HG03175 (cell line): ENCODE data around the gene BTBD16.

Source experiments
- ATAC-seq: cut with Tn5 transposase; IDR thresholded peaks from one replicate; pipeline ENCODE4 v1.9.1; 2021; ENCODE audit warnings: mild to moderate bottlenecking, moderate library complexity; ENCODE audit not compliant: unreplicated experiment

BTBD16 gene

DNA sequence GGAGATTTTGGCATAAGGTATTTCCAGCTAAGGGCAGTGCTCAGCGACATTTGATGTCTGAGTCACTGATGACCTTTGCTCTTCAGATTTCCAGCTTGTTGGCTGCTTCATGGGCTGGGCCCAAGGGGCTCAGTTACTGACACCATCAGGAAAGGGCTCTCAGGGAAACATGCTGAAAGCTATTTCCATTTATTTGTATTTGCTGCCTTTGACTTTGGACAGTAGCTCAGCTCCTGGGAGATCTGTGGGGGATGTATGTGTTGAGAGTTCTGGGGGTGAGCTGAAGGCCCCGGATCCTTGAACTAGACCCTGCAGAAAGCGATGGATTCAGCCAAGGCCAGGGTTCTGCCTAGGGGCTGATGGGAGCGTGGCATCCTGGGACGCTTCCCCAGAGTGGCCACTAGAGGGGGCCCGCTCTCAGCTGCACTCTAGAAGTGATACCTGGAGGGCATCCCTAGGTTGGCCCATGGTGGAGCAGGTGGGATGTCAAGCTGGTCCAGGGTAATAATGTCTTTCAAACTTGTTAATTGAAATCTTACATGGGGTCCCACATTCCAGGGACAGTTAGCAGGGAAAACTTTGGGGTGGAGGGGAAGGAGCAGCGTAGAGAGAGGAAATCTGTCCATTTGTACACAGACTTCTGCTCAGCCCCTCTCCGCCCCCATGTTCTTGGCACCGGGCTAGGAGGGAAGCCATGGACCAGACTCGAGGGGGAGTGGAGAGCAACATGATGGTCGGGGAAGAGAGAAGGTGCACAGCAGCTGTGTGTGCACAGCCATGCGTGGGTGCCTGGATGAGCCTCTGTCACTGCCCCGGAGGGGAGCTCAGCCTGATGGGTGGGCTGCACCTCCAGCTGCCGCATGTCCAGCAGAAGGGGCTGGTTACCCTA lies 3.0 kb upstream of the BTBD16 start:
- ATAC-seq, result peak; percentile 84

DNA sequence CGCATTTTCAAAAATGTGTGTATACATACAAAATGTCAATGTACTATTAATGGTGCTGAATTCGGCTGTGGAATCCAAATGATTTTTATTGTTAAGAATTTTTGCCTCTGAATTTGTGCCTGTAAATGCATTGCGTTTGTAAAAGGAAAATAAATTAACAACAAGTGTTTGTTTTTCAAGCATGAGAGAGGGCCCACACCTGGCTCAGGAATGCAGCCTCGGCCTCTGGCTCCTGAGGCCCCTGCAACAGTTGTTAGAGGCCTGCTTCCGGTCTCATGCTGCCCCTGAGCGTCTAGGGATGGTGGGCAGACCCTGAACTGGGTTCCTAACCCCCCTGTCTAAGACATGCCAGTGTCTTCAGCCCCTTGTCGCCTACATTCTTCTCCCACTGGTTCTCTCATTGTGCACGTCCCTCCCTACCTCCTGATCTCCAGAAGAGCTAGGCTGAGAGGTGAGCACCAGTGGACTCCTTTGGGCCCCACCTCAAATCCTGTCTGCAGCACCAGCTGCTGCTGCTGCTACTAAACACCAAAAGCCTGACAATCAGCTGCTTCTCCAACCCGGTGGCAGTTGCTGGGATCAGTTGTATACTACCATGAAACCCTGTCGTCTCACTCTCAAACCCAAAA lies 1.9 kb upstream of the BTBD16 start:
- ATAC-seq, result no peak

DNA sequence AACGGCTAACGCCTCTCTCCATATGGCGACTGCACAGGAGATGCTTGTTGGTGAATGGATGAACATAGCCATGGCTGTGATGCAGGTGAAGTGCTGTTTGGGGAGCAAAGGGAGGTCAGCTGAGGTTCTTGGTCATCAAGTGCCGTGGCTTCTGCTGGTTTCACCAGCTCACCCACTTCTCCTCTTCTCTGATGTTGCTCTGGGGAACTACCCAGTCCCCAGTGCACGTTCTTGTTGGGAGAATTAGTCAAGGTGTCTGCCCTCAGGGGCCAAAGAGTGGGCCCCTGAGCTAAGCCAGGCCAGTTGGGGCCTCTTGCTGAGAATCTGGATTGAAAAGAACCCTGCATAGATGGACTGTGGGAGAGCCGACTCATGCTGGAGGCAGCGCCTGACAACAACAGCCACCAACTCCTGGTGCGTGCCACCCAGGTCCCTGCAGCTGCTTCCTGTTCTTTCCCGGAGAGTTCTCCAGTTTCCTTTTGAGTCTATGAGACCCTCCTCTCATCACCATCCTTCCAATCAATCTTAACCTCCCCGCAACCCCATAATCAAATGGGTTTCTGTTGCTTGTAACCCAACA lies 3.0 kb downstream of the BTBD16 start:
- ATAC-seq, result no peak

DNA sequence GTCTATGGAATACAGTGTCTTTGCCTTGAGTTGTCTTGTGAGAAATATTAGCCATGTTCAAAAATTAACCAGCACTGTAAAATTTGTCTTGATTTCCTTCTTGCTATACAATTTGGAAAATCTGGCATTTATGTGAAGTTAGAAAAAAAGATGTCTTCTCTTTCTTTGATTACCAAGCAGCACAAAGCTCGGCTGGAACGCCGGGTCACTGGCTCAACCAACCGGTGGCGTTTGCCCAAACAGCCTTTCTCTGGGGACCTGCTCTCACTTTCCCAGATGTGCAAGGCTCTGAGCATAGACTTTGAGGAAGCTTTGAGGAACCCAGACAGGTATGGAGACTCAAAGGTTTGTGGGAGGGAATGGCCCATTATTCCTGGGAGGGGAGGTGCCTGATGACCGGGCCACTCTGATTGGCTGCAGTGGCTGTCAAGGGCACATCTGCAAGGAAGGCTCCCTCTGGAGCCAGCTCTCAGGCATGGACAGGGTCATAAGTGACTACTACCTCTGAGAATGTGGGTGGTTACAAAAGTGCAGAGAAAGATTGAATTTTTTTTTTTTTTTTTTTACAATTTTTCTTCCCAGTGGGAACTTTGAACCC lies 5.6 kb downstream of the BTBD16 start:
- no peak for ATAC-seq

DNA sequence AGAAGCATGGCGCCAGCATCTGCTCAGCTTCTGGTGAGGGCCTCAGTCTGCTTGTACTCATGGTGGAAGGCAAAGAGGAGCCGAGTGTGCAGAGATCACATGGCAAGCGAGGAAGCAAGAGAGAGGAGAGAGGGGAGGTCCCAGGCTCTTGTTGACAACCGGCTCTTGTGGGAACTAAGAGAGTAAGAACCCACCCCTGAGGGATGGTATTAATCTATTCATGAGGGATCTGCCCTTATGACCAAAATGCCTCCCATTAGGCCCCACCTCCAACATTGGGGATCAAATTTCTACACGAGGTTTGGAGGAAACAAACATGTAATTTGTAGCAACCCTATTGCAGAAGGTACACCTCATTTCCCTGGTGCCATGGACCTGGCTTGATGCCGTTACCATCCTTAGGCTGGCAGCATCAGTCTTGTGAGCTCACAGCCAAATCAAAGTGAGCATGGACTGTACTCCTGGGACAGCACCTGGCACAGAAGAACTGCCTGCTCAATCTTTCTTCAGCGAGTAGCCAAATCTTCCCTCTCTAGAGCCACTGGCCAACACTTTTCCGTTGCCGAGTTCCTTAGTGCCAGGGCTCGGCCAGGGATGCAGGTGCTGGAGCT lies 6.5 kb downstream of the BTBD16 start:
- no peak for ATAC-seq

DNA sequence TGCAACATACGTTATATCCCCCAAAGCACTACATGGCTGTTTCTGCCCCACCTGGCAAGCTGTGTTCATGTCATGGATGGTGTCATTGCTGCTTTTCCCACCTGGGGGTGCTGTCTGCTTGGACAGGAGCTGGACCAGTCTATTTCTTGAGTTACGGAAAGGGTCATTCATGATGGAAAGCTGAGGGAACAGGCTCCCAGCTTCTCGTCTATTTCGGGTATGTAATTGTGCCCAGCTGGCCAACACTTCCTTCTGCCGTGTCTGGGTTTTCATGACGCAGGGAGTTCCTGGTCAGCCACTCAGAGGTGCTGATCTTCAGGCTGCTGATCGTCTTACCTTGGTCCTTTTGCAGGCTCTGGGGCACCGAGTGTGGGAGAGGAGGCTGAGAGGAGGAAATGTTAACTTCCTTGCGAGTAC lies 8.6 kb downstream of the BTBD16 start:
- ATAC-seq, result no peak

DNA sequence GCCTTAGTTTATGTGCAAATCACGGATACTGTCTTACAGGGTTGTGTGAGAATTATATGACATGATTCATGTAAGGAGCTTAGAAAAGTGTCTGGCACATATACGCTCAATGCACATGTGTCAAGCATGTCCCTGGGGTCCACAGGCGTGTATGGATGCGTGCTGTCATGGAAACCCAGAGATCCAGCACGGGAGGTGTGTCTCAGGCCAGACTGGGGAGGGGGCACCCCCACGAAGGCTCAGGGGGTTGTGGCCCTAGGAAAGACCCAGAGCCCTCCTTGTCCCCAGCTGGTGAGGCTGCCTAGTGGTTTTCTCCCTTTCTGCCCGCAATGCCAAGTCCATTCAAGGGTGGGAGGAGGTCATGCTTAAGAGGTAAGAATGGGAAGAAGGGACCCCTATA lies 9.1 kb downstream of the BTBD16 start:
- ATAC-seq, result no peak

DNA sequence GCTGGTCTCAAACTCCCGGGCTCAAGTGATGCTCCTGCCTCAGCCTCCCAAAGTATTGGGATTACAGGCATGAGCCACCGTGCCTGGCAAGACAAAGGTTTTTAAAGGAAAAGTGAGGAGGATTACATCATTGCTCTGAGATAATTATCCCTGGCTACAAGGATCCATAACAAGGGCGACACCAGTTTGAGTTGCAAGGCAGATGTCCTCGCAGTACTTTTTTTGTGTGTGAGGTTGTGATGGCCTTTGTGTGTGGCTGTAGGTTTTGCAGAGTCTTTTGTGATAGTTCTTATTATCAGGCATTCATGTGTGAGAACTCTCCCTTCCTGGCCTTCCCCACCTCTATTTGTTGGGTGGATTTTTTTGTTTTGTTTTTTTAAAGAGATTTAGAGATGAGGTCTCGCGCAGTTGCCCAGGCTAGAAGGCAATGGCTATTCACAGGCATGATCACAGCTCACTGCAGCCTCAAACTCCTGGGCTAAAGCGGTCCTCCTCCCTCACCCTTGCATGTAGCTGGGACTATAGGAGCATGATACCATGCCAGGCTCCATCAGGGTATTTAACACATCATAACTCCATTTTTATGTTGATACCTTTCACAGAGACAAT lies 10.0 kb downstream of the BTBD16 start:
- ATAC-seq, result no peak

DNA sequence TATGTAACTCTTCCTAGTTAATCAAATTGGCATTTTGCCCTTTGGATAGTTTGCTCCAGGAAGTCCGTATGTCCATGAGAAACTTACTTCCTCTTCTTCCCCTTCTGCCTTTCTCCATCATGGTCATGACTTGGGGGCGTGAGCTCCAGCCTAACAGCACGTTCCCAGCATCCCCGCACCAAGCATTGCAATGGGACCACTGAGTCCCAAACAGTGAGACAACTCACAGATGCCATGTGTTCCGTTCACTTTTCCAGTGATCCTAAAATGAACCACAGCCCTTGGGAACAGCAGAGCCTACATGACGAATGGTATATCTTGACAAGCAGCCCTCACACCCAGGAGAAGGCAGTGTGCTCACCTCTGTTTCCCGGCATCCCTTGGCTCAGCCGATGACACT lies 10.7 kb downstream of the BTBD16 start:
- ATAC-seq, result no peak

DNA sequence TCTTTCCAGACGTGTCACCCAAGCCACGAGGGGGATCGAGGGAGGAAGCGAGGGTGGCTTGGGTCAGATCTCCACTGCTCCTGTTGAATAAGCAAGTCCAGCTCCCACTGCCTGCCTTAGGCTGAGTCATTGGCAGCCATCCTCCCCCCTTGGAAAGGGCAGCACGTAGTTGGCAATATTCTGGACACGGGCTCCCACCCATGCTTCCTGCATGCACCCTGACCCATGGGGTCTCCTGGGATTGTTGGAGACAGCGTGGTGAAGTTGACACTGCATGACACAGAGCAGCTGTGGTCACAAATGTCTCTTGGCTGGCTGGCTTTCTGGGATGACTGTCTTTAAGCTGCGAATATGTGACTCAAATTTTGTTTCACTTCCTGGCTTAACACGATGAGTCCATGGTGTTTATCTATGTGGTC lies 11.2 kb downstream of the BTBD16 start:
- ATAC-seq, result no peak

DNA sequence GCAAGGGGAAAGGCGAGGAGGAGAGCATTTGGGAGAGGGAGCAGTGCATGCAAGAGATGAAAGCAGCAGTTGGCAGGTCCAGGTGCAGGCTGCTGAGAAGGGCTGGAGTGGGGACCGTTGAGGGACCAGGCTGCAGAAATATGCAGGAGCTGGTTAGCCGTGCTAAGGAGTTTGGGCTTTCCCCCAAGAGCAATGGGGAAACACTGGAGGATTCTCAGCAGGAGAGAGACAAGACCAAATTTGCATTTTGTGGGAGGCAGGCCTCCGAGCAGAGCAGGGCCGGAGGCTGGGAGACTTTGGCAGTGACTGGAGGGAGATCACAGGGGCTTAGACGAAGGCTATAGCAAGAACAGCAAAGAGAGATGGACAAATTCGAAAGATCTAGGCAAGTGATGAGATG lies 11.8 kb downstream of the BTBD16 start:
- ATAC-seq, result no peak

DNA sequence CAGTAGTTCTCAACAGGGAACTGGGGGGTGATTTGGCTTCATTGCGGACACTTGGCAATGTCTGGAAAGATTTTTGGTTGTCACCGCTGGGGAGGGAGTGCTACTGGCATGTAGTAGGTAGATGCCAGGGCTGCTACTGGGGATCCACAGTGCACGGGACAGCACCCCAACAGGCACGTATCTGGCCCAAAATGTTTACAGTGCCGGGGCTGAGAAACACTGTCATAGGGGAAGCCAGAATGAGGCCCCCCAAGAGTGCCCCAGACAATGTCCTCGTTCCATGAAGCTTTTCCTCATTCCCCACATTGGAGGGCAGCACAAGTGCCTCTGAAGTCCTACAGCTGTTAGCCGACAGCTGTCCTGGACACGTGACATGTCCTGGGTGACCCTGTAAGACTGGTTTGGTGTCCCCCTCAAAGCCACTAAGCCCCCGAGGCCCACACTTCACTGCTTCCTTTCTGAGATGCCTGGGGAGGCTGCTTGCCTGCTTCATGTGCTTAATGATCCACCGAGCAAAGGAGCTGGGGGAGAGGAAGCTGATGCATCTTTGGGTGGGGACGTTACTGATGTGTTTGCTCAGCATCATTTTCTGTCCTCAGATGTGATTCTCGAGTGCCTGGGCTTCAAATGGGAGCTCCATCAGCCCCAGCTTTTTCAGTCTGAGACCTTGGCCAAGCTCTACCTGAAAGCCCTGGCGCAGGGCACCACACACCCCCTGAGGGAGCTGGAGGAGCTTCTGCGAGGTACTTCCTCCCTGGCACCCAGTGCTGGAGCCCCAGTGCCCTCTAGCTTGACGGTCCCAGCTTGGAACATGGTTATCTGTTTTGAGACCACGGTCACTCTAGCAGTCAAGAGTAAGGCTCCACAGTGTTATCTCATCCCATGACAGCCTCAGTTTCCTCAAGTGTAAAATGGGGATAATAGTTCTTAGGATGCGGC lies 14.7 kb downstream of the BTBD16 start:
- no peak for ATAC-seq

DNA sequence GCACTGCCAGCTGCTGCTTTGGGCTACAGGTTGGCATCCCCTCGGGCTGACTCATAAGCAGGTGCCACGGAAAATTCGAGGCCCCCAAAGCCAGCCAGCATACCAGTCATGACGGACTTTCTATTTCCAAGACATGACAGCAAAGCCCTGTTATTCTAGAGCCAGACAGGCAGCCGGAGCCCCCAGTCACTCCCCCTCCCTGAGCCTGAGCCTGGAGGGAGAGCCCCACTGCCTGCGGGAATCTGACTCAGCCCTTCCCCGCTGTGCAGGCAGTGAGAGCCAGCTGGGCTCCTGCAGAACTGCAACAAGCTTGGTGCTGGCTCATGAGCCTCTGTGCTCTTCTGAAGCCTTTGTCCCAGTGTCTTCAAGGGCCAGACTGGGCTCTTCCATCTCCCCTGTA lies 15.8 kb downstream of the BTBD16 start:
- no peak for ATAC-seq

DNA sequence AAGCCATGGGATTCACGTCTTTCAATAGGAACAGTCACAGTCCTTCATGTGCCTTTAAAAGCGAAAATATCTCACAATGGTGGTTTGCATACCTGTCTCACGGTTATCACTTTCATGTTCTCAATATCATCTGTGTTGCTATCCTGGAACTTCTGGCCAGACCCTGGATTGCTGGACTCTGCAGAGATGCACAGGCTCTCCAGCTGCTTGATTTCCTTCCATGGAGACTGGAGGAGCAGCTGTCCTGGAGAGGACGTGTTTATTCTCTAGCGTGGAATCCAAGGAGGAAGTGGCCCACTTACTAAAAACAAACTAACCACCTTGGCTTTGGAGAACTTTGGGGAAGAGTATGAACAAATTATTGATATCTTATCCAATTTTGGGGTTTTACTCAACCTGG lies 16.5 kb downstream of the BTBD16 start:
- no peak for ATAC-seq

DNA sequence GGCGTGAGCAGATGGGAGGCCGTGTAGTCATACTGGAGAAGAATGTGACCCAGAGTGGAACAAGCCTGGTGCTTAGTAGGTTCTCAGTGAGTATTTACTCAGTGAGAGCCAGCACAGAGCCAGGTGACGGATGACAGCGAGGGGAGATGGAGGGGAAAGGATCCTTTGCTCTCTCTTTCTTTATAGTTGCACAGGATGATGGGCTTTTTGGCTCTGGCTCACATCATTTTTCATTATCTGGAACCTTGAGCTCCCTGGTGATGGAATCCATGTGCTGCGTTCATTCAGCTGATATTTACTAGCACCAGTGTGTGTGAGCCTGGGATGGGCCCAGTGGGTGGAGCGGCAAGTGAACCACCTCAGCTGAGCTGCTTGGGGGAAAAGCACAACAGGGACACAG lies 17.2 kb downstream of the BTBD16 start:
- ATAC-seq, result no peak

DNA sequence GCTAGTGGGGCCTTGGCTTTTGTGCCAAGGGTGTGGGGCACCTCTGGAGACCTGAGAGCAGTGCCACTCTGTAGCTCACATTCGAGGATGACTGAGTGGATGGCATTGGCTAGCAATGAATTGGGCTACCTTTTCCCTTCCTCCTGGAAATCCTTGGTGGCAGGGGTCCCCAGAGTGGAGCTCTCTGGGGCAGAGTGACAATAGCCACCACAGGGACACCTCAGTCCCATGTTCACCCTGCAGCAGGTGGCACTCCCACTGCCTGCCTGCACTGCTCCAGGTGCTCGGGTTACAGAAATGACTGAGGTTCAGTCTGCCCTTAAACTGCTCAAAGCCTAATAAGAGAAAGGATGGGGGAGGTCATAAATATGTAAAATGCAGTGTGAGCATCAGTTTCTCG lies 17.8 kb downstream of the BTBD16 start:
- no peak for ATAC-seq

DNA sequence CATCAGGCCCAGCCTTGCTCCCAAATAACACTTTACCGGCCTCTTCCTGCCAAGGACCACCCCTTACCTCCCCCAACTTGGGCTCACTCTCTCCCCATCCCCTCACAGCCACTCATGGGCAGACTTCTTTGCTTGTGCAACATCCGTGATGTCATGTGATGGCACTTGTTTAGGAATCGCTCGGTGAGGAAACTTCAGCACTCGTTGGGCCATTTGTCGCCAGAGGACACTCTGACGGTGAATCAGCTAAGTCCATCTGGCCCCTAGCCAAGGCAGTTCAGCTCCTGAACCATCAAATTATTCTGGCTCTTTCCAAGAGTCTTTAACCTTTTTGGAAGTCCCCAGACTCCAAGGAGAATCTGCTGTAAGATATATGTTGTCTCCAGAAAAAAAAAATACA lies 19.2 kb downstream of the BTBD16 start:
- ATAC-seq, result no peak

DNA sequence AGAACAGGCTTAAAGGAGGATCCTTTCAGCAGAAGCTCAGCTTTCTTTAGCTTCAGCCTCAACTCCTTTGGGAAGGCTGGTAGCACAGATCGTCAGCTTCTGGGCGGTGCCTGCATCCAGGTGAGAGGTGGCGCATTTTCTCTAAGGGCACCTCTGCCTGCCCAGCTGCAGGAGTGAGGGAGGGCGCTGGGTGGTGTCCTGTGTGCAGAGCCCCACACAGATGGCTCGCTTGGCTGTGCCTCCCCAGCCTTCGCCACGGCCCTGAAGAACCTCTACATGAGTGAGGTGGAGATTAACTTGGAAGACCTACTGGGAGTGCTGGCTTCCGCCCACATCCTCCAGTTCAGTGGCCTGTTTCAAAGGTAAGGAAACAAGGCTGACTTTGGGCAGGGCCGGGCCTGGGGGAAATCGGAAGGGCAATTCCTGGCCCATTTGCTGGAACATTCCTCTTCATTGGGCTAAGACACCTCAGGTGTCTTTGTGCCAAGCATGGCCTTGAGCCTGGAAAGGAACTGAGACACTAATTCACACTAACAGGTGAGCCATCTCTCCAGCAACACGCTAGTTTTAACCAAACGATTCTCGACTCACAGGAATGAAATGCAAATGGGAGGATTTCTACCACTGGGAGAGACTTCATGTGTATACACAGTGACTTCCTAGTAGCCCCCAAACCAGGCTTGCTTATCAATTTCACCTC lies 19.9 kb downstream of the BTBD16 start:
- no peak for ATAC-seq

DNA sequence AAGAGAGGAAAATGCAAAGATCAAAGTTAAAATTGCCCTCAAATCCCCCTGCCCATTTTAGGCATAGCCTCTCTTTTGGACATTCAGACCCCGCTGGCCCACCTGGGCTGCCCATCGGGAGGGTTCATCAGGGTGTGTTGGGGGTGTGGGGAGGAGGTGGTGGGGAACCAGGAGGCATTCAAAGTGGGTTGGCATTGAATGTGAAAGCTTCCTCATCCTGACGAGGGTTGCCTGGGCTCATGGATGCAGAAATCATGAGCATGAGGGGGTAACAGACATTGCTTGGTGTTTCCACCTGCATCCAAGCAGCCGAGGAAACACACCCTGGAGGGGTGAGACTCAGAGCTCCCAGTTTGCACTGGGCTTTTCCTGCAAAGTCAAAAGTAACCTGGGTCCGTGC lies 20.6 kb downstream of the BTBD16 start:
- no peak for ATAC-seq
